Left cardiac atrium (tissue), 4 donors: Measurements from ENCODE around the gene FGD3. TPM values are rescaled to one million over a fixed set of nuclear protein-coding genes. Genes with fewer than 3 reads are reported as not detected.

ENCODE experiments used
- ATAC-seq, 2 donors: fragments of 200-7000 bp; cut with Tn5 transposase; one replicate each; pipeline ENCODE4 v1.9.1; 2020; ENCODE audit warnings: mild to moderate bottlenecking in 2 of 2, moderate library complexity in 2 of 2
- DNase-seq: peaks from one replicate; pipeline ENCODE4 v3.0.0-alpha.2; 2020
- intact Hi-C, 2 donors: fragments of 100-400 bp; cut with DNase I; formaldehyde crosslinking; loops; one replicate each; pipeline versions ENCODE4 v1.14.1 to v1.15.1; 2022 to 2023
- total RNA-seq, 2 donors: library from RNA; stranded (reverse); fragmentation: NEBNext Ultra II Directional; extraction: Animal tissue kit (Norgen Biotek cat#: 25700); gene quantifications; one replicate each; pipeline ENCODE4 v1.2.1, GENCODE V29; 2021
- donor health status: DM: no; HTN: yes; CAD: no.
- donor health status: DM: no; HTN: yes; CAD: no; lungs with severe emphysema.
- donor health status: DM: yes; HTN: yes; CAD: no.
- donor health status: Dilated cardiomyopathy.

Gene FGD3
- total RNA-seq, 2 donors from 2014 or later = 2.7 to 5.2 TPM

DNA sequence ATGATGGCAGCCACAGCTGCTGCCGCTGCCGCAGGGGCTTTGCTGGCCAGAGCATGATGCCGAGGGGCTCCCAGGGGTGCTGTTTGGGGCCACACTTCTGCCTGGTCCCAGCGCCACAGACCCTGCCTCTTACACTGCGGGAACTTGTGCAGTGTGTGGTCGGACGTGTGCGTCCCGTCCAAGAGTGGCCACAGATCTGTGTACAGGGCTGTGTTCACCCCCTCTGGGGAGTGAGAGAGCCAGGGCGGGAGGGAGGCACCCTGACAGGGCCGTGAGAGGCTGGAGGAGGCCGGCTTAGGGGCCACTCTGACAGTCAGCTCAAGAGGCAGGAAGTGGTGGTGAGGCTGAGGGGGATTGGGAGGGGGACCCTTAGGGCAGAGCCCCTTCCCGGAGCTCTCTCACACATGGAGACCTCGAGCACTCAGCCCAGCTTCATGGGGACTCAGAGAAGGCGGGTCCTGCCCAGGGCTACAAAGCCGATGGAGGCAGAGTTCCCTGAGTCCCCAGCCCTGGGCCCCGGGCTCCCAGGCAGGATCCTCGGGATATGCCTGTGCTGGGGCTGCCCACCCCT, 135.6 kb downstream of the FGD3 start:
- DNase-seq (no peak), ATAC-seq (peak in 1 of 2 donors; percentile 11)
- intact Hi-C loops = no loop called here

DNA sequence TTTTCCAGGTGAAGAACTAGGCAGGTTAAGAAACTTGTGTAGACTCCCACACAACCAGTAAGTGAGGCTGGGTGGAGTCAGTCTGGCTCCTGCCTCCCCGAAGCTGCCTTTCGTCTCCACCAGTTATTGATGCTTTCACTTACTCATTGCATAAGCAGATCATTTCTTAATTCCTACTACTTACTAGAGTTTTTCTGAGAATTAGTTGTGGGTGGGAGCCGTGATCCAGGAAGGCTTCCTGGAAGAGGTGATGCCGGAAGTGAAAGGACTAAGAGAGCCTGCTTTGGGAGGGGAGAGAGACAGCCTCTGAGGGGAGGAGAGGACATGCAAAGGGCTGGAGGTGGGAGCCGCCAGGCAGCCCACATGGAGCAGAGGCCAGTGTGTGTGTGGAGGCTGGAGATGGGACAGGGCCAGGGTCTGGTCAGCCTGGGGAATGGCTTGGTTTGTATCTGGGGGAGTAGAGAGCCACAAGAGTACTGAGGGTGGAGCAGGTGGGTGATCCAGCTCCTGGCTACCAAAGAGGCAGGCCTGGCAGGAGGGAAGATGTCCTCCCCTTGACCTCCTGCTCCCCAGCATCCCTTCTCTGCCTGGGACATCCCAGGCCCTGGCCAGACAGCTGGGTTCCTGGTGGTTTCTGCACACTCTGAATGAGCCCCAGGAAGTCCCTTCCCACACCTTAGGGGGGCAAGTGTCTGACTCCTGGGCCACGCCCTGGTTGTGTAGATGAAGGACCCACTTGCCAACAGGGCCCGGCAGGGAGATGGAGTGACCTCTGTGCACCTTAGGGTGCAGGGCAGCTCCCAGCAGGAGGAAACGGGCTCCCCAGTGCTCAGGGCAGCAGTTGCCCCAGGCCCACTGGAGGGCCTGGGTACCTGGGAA, 136.5 kb downstream of the FGD3 start:
- intact Hi-C loops = no loop called here
- DNase-seq = no peak
- ATAC-seq = peak; percentile 47 to 73

DNA sequence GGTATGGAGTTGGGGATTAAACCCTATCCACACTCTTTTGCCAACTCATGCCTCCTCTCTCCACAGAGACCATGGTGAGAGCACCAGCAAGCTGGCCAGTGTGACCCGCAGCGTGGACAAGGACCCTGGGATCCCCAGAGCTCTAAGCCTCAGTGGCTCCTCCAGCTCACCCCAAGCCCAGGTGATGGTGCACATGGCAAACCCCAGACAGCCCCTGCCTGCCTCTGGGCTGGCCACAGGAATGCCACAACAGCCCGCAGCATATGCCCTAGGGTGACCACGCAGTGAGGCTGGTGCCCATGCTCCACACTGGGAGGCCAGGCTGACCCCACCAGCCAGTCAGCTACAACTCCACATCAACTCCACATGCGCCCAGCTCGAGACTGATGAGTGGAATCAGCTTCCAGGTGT, 137.2 kb downstream of the FGD3 start:
- intact Hi-C loops = no loop called here
- no peak for ATAC-seq
- no peak for DNase-seq

DNA sequence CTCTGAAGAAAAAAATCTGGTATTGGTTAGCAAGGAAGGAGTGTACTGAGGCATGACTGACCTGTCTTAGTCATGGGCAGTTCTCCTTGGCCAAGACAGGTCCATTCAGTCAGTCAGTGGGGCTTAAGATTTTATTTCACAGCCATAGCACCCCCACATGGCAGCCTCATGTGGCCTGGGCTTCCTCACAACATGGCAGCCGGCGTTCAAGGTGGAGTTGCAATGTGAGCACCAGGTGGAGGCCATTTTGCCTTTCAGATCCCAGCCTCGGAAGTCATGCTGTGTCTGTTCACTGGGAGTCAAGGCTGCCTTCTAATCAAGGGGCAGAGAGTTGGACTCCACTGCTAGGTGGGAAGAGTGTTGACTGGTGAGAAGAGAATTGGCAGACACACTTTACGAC, 138.4 kb downstream of the FGD3 start:
- intact Hi-C loops = no loop called here
- DNase-seq = no peak
- ATAC-seq = no peak

Other genes starting within 250 kb of the FGD3 start
- 10 to 100 TPM; 31.0 to 36.6 TPM for gene BICD2, start 182.7 kb upstream of the FGD3 start, total RNA-seq
- 1 to 10 TPM; 5.7 to 7.5 TPM for gene ZNF484, start 69.5 kb upstream of the FGD3 start, total RNA-seq
- 1 to 10 TPM; 1.6 to 2.4 TPM for gene SUSD3, start 111.2 kb downstream of the FGD3 start, total RNA-seq
- gene CARD19, start 148.7 kb downstream of the FGD3 start, total RNA-seq = 10 to 100 TPM; 20.2 to 26.3 TPM
- 10 to 100 TPM; 38.4 to 45.9 TPM for gene NINJ1, start 186.7 kb downstream of the FGD3 start, total RNA-seq
- 100 to 1,000 TPM; 174 to 175 TPM for gene WNK2, start 236.6 kb downstream of the FGD3 start, total RNA-seq